ENCODE data around the gene CLEC4G.

Gene CLEC4G

GRCh38 chr19:7678971-7679751 lies 52.7 kb downstream of the CLEC4G start:
- no peak overlapping the region for H3K27ac ChIP-seq
- H3K4me3 ChIP-seq = no peak overlapping the region
- no peak for TF ChIP-seq CTCF (IDR thresholded peaks at IDR 0.05)
- DNase-seq (ENCODE audit: low spot score) = no peak

Measured in coronary artery (tissue), 2 donors.